ENCODE measurements around the gene C20orf204. TPM values are rescaled to one million over a fixed set of nuclear protein-coding genes. Genes with fewer than 3 reads are reported as not detected.
"Not testable (repeated sequence)": the region's sequence is repeated elsewhere in the genome, so short reads cannot be mapped to it uniquely, and the experiment has no call there.

Gene C20orf204
- total RNA-seq = 0.35 TPM
- long read RNA-seq = 0 reads

GRCh38 chr20:64035933-64036345 lies at the start of gene C20orf204:
C20orf204 (plus strand) TSS chr20:64036182; CDS start chr20:64036324, 142 bp downstream.
- DNase-seq (no peak), ATAC-seq (no peak)
- intact Hi-C loops (cut with micrococcal nuclease) = no loop called here

- ATAC-seq (peak; percentile 59), DNase-seq (no peak)
- intact Hi-C loops (cut with micrococcal nuclease) = no loop called here
Measured at GRCh38 chr20:64000906-64001305, 35.1 kb upstream of the C20orf204 start.

DNA sequence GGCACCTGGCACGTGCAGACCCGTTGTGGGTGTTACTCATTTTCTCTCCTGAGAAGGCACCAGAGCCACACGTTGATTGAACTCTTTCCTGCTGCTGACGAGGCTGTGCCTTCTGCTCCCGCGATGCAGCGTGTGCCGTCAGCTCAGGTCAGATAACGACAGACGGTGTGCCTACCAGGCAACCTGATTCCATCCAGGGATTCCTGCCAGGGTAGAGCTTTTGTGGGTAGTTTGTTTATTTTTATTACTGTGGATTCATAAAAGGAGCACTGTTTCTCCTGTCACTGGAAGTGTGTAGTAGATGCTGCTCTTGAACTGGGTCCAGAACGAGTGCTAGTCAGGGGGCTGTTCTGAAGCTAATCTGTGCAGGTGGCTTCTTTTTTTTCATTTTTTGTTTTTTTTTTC lies 34.4 kb upstream of the C20orf204 start:
- intact Hi-C loops (cut with micrococcal nuclease) = no loop called here
- ATAC-seq (no peak), DNase-seq (no peak)

GRCh38 chr20:64003960-64004725 lies 31.8 kb upstream of the C20orf204 start:
- ATAC-seq = no peak
- DNase-seq = no peak
- intact Hi-C loops (cut with micrococcal nuclease) = no loop called here

- intact Hi-C loops (cut with micrococcal nuclease) = no loop called here
- no peak for ATAC-seq
- no peak for DNase-seq
Measured at GRCh38 chr20:64005394-64005793, 30.6 kb upstream of the C20orf204 start.

GRCh38 chr20:64006490-64006889 lies 29.5 kb upstream of the C20orf204 start:
- DNase-seq (no peak), ATAC-seq (no peak)
- intact Hi-C loops (cut with micrococcal nuclease) = no loop called here

DNA sequence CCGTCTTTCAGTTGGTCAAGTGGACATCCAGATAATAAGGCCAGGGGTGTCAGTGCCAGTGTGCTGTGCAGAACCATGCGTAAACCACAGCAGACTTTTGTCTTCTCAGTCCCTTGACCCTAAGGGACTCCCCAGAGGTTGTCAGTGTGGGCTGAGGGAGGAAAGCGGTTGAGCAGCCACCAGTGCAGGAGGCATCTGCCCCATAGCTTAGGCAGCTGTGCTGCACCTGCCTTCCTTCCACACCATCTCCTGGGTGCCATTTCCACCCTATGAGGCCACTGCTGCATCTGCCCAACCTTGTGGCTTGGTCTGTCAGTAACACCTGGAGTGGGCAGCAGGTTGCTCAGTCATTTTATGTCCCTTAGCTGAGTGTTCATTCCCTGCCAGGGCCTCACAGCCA lies 29.1 kb upstream of the C20orf204 start:
- intact Hi-C loops (cut with micrococcal nuclease) = no loop called here
- ATAC-seq (no peak), DNase-seq (no peak)

DNA sequence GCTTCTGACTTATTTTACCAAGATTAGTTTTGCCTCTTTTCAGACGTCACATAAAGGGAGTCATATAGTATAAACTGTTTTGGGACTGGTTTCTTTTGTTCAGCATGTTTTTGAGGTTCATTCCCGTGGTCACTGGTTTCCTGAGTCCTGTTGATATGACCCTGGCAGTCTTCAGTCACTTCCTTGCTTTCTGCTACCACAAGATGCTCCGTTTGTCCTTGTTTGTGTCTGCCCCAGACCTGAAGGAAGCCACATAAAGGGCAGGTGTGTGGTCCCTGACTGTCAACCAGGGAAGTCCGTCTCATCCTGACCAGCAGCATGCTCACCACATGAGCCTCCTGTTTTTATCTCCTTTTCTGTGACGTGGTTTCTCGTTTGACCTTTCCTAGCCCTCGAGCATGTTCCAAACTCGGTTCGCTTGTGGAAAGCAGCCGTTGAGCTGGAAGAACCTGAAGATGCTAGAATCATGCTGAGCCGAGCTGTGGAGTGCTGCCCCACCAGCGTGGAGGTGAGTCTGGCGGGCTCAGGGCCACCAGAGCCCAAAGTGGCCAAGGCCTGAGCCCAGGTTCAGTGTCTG lies 26.1 kb upstream of the C20orf204 start:
- DNase-seq (no peak), ATAC-seq (no peak)
- intact Hi-C loops (cut with micrococcal nuclease) = no loop called here

DNA sequence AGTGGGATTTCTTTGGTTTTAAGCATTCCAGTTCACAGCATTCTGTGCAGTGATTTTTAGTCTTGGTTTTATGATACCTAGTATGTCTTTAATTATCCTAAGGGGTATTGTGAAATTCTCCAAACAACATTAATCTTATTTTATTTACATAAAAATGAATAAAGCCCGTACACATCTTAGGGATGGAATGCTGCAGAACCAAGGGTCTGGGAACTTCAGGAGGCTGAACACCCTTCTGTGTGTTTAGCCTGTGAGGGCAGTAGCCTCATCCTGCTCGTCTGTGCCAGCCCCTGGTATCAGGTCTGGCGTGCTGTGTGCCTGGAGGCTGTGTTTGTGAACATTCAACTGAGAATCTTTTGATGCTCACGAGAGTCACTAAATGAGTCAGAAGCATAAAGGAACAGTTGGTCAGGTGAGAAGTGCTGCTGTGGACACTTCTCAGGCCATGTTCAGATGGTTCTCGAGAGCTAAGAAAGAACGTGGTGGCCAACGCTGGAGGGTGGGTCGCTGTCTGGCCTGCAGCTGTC lies 25.2 kb upstream of the C20orf204 start:
- DNase-seq (no peak), ATAC-seq (no peak)
- intact Hi-C loops (cut with micrococcal nuclease) = no loop called here

DNA sequence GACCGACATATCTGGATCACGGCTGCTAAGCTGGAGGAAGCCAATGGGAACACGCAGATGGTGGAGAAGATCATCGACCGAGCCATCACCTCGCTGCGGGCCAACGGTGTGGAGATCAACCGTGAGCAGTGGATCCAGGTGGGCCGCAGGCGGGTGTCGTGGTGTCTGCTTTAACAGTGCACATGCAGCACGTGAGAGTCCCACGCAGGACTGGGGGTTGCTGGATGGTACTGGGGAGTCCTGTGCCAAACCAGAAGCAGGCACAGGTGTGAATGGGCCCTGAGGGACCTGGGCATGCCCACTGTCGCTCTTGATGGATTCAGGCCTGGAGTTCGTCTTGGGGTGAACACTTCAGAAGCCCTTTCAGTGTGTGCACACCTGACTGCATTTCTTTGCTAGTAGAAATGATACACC lies 24.6 kb upstream of the C20orf204 start:
- intact Hi-C loops (cut with micrococcal nuclease) = no loop called here
- DNase-seq (no peak), ATAC-seq (no peak)

DNA sequence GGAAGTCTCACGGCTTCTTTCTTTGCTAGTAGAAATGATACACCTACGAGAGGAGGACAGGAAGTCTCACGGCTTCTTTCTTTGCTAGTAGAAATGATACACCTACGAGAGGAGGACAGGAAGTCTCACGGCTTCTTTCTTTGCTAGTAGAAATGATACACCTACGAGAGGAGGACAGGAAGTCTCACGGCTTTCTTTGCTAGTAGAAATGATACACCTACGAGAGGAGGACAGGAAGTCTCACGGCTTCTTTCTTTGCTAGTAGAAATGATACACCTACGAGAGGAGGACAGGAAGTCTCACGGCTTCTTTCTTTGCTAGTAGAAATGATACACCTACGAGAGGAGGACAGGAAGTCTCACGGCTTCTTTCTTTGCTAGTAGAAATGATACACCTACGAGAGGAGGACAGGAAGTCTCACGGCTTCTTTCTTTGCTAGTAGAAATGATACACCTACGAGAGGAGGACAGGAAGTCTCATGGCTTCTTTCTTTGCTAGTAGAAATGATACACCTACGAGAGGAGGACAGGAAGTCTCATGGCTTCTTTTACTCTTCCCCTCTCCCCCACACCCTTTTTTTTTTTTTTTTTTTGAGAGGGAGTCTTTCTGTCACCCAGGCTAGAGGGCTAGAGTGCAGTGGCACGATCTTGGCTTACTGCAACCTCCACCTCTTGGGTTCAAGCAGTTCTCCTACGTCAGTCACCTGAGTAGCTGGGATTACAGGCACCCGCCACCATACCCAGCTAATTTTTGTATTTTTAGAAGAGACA lies 23.4 kb upstream of the C20orf204 start:
- DNase-seq; ATAC-seq; intact Hi-C loops (cut with micrococcal nuclease): not testable (repeated sequence)

GRCh38 chr20:64015635-64016034 lies 20.3 kb upstream of the C20orf204 start:
- intact Hi-C loops (cut with micrococcal nuclease) = no loop called here
- no peak for DNase-seq
- ATAC-seq = no peak

GRCh38 chr20:64021124-64021975 lies 14.6 kb upstream of the C20orf204 start:
- intact Hi-C loops (cut with micrococcal nuclease) = no loop called here
- ATAC-seq (no peak), DNase-seq (no peak)

- ATAC-seq (no peak), DNase-seq (no peak)
- intact Hi-C loops (cut with micrococcal nuclease) = no loop called here
Measured at GRCh38 chr20:64022671-64023360, 13.2 kb upstream of the C20orf204 start.

GRCh38 chr20:64023361-64024140 lies 12.4 kb upstream of the C20orf204 start:
- intact Hi-C loops (cut with micrococcal nuclease) = no loop called here
- no peak for DNase-seq
- ATAC-seq = no peak

GRCh38 chr20:64024141-64024990 lies 11.6 kb upstream of the C20orf204 start:
- DNase-seq (no peak), ATAC-seq (no peak)
- intact Hi-C loops (cut with micrococcal nuclease) = no loop called here

Measured in left ventricle myocardium superior (tissue), 1 donor.